GM12872 (cell line): ENCODE measurements around the gene MRPS14.

Source experiments
- CTCF ChIP-seq: IDR thresholded peaks from 3 replicates; pipeline ENCODE4 v1.5.1; 2011; ENCODE audit warnings: low read depth, mild to moderate bottlenecking, low read length, moderate library complexity; ENCODE audit not compliant: insufficient read depth

The MRPS14 gene

GRCh38 chr1:174975764-174976163 lies 47.5 kb downstream of the MRPS14 start:
- TF ChIP-seq CTCF, result no peak

GRCh38 chr1:174974711-174975119 lies 48.5 kb downstream of the MRPS14 start:
- no peak for TF ChIP-seq CTCF

GRCh38 chr1:174971902-174972301 lies 51.3 kb downstream of the MRPS14 start:
- no peak for TF ChIP-seq CTCF

DNA sequence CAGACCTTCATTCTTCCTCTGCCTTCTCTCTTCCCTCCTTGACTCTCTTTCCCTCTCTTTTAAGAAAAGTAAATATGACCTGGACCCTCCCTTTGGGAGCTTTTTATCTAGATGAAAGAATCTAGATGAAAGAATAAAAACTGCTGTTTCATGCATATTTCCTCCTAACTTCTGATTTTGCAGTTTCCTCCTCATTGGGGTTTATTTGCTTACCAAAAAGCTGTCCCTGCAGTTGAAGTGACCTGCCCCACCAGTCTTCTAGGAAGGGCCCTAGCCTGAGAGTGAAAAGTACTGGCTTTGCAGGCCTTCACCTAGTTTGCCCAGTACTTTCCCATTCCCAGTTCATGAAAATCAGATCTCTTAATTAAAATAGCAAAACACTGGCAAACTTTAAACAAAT lies 51.8 kb downstream of the MRPS14 start:
- TF ChIP-seq CTCF, result no peak

DNA sequence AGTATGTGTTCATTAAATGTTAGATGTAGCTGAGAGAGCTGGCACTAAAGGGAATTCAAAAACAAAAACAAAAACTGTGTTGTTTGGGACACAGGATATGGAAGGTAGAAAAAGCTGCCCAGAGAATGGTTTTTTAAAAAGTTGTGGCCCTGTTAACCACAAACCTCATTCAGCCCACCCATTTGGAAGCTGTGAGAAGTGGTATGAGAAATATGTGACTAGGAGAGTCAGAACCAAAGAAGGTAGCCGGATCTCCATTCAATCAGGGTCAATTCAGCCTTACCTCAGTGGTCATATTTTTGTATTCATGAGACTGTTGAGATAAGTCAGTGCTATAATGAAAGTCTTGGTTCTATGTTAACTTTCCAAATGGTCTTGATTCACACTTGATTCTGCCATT lies 53.2 kb downstream of the MRPS14 start:
- no peak for TF ChIP-seq CTCF

GRCh38 chr1:174968750-174969244 lies 54.4 kb downstream of the MRPS14 start:
- no peak for TF ChIP-seq CTCF

DNA sequence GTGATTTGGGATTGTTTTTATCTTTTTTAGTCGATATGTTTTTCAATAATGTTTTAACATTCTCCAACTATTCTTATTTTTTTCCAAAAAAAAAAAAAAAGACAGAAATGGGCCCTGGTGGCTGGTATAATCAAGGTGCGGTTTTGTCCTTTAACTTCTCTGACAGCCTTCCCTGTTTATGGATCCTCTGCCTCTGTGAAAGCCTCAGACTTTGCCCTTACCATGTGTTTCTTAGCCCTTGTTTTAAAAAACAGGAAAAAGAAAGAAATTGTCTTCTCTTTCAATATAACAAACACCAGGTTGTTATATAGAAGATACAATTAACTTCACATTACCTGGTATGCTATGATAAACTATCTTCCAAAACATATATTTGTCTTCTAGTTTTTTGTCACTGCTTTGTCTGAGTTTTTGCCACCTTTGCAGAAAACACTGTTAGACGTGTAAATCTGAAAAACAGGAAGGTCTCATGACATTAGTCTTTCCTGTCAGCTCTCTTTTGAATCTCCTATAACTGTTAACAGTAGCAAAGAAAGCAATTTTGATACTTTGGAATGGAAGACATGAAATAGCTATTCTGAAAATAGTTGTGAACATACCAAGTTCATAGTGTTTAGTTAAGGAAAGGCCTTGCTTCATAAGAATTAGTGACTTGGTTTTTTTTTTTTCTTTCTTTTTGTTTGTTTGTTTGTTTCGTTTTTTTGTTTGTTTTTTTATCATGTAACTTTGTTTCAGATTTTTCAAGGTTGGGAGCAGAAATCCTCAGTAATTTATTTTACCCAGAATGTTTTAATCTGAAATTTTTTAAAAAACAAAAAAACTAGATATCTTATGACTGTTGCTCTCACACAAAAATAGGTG lies 55.1 kb downstream of the MRPS14 start:
- no peak for TF ChIP-seq CTCF
